GM21360 (cell line): ENCODE data around the gene GPNMB.
A peak's percentile ranks its signal among the peaks of the same experiment; 100 is the strongest.

ENCODE experiments used
- ATAC-seq: cut with Tn5 transposase; IDR thresholded peaks from one replicate; pipeline ENCODE4 v1.9.1; 2021; ENCODE audit warnings: mild to moderate bottlenecking, moderate library complexity; ENCODE audit not compliant: unreplicated experiment

GPNMB gene

DNA sequence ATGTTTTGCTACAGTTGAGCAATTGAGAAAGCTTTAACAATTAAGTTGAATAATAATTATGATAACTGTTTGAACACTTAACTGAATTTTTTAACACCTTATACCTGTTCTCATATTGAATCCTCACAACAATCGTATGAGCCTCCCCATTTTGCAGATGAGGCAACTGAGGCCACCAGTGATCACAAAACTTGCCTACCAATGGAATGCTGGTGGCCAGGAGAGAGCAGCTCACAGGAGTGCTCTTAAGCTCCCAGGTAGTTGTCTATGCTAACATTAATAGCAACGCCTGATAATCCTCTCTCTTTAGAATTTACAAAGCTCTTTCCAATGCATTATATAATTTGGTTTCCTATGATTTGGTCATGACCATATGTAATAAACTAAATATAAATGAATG is 21.6 kb downstream of the GPNMB start:
- no peak for ATAC-seq

DNA sequence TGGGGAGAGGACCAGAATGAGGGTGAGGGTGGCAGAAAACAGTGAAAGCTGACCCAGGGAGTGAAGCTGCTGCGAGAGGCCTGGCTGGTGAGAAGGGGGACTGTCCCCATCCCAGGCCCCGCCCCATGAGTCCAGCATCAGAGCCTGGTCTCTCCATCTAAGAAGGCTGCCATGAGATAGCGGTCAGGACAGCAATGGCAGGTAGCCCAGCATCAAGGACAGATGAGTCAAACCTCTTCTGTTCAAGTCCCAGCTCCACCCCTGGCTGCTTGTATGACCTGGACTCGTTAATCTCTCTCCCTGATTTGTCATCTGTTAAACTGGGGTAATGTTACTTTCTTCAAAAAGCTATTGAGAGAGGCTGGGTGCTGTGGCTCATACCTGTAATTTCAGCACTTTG is 22.2 kb downstream of the GPNMB start:
- ATAC-seq, result no peak

DNA sequence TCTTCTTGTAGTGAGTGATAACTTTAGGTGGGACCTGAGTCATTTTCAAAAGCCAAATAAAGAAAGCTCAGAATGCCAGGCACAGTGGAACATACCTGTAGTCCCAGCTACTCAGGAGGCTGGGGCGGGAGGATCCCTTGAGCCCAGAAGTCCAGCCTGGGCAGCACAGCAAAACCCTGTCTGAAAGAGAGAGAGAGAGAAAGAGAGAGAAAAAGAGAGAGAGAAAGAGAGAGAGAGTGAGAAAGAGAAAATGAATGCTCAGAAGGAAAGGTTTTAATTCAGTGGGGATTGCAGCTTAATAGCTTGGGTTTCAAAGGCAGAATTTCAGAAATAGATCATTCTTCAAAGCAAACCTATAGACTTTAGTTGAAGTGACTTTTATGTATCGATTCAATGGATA is 25.7 kb downstream of the GPNMB start:
- ATAC-seq, result no peak

DNA sequence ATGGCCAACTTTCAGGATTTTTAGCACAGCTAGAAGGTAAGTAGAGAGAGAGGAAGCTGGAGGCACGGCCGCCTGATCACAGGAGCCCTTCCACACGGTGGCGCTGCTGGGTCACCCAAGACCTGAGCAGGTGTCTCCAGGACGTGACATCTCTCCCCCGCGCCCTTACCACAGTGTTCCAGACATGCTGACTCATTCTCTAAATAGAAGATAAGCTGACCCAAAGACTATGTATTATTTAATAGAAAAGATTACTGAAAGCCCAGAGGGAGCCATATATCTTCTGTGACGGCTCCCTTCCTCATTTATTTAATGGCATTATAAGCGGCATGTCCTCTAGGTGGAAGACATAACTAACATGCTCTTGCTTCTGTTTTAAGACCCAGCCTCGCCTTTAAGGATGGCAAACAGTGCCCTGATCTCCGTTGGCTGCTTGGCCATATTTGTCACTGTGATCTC is 26.6 kb downstream of the GPNMB start:
- peak; percentile 89 for ATAC-seq

DNA sequence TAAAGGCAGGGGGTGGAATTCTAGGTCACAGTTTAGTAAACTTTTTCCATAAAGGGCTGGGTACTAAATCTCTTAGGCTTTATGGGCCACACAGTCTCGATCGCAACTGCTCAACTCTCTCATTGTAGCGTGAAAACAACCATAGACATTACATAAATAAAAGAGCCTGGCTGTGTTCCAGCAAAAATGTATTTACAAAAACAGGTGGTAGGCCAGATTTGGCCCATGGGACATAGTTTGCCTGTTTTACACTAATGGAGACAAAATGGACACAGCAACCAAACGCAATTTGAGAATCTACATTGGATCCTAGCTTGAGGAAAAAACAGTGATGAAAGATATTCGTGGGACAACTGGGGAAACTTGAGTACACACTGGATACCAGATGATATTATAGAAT is 29.3 kb downstream of the GPNMB start:
- ATAC-seq, result no peak

DNA sequence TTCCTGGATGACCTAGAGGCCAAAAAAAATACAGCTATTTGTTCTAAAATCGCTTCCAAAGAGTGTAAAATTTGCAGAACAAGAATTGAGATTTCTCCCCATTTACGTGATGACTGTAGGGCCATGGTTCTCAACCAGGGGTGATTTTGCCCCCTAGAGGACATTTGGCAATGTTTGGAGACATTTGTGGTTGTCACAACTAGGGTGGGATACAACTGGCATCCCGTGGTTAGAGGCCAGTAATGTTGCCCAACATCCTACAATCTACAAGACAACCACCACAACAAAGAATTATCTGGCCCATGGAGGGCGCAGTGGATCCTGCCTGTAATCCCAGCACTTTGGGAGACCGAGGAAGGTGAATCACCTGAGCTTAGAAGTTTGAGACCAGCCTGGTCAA is 29.8 kb downstream of the GPNMB start:
- no peak for ATAC-seq

DNA sequence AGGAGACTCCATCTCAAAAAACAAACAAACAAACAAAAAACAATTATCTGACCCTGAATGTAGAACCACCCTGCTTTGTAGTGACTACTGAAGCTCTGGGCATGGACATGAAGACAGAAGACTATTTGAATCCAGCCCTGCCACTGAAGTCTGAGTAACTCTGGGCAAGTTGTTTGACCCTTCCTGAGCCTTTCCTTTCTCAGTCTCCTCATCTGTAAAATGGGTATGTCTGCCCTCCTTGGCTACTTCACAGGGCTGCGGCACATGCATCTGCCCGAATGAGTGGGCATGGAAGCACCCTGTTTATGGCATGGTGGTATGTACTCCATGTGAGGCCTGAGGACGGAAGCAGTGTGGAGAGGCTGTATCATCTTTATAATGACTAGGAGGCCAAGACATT is 30.4 kb downstream of the GPNMB start:
- no peak for ATAC-seq

DNA sequence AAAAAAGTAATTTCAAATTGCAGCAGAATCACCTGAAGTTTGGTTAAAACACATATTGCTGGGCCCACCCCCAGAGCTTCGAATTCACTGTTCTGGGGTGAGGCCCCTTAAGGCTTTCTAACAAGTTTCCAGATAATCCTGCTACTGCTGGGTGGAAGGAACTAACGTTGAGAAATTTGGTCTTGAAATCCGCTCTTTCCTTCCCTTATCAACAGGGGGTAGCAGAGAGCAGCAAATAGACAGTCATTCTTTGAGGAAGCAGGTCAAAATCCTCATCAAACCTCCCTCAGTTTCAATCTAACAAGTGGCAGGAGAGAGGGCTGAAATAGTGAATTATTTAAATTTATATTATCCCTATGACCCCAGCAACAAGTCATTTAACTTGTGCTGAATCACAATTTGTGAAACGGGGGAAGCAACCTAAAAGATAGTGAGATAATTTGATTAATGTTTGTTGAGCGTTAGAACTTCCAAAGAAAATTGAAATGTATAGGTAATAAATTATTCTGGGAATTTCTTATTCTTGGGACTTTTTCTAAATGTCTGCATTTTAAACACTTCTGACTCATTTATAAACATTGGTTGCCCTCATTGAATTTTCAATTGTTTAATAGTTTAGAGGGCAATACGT is 30.9 kb downstream of the GPNMB start:
- no peak for ATAC-seq

DNA sequence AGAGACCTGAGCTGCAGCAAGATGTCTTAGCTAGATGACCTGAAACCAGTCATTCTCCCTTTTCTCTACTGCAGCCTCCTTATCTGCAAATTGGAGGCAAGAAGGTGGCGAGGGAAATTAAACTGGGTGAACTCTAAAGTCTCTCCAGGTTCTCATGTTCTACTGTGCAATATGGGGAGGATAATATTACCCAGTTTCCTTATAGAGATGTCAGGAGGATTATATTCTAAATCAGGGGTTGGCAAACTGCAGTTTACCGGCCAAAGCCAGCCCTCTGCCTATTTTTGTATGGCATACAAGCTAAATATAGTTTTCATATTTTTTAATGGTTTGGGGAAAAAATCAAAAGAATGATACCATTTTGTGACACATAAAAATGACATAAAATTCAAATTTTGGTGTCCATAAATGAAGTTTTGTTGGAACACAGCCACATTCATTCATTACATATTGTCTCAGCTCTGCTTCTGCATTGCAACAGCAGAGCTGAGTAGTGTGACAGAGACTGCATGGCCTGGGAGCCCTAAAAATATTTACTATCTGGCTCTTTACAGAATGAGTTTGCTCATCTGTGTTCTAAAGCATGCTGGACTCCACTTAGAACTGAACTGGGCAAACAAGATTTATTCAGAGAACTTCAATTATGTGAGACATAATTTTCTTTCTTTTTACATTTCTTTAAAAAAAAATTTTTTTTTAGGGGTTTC is 33.4 kb downstream of the GPNMB start:
- no peak for ATAC-seq

DNA sequence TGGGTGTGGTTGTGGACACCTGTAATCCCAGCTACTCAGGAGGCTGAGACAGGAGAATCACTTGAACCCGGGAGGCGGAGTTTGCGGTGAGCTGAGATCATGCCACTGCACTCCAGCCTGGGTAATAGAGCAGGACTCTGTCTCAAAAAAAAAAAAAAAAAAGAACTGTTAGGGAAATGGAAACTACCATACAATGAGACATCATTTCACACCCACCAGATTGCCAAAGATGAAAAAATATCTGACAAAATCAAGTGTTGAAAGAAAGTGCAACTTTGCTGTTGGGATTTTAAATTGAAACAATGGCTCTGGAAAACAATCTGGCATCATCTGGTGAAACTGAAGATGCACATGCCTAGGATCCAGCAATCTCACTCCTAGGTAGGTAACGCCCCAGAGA is 36.5 kb downstream of the GPNMB start:
- ATAC-seq, result no peak

DNA sequence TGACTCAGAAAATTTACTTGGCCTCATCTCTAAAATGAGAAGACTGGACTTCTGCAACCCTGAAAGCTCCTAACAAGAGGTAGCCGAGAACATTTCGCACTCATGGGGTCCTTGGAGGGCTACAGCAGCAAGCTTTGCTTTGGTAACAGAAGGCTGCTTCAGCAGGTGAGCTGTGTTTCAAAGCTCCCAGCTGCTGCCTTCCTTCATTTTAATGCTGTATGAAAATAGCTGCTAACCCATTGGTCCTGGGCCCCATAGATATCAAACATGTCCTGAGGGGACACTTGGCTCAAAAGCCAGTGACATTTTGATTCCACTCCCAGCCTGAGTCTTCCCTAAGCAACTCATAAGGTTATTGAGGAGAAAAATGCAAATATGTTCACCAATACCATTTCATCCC is 38.3 kb downstream of the GPNMB start:
- no peak for ATAC-seq

DNA sequence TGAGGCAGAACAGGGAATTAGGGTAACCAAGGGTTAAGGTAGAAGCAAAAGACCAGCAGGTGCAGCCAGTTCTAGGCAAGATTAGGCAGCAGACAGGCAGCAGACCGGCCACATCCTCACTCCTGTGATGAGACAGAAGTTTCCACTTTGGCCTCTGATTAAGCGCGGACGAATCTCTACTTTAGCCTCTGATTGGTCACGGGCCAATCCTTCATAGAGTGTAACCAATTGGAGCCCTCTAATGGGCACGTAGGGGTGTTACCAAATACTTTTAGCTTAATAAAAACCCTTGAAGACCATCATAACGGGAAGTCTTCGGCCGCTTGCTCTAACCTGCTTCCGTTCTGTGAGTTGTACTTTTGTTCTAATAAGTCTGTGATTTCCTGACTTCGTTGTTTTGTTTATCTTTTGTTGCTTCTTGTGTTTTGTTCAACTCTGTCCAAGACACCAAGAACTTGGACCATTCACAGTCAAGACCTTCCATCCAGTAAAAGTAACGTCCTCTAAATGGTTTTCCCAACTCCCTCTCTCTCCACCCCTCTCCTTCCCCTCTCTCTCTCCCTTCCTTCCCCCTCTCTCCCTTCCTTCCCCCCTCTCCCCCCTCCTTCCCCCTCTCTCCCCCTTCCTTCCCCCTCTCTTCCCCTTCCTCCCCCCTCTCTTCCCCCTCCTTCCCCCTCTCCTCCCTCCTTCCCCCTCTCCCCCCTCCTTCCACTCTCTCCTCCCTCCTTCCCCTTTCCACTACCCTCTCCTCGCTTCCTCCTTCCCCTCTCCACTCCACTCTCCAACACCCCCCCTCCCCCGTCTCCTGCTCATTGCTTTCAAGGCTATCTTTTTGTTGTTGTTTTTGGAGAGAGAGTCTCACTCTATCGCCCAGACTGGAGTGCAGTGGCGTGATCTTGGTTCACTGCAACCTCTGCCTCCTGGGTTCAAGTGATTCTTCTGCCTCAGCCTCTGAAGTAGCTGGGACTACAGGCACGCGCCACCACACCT is 39.4 kb downstream of the GPNMB start:
- ATAC-seq, result no peak

DNA sequence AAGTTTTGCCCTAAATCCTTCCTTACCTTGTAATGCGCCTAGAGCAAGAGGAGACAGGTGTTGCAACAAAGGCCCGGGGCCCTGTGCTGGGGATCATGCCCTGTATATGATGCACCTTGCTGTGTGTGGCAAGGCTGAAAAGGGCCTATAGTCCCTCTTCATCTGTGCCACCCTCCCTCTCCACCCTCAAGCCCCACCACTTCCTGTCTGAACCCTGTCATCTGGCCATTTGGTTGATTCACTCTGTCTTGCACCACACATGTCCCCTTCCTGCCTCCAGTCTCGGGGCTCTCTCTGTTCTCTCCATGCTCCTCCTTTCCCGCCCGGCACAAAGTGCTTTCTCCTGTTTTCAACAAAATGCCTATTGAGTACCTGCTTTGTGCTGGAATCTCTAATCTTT is 41.0 kb downstream of the GPNMB start:
- no peak for ATAC-seq

DNA sequence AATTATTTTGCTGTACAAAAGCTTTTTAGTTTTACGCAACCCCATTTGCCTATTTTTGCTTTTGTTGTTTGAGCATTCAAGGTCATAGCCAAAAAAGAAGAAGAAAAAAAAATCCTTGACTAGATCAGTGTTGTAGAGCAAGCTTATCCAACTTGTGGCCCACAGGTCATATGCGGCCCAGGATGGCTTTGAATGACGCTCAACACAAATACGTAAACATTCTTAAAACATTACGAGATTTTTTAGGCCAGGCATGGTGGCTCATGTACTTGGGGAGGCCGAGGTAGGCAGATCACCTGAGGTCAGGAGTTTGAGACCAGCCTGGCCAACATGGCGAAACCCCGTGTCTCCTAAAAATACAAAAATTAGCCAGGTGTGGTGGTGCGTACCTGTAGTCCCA is 44.4 kb downstream of the GPNMB start:
- no peak for ATAC-seq

DNA sequence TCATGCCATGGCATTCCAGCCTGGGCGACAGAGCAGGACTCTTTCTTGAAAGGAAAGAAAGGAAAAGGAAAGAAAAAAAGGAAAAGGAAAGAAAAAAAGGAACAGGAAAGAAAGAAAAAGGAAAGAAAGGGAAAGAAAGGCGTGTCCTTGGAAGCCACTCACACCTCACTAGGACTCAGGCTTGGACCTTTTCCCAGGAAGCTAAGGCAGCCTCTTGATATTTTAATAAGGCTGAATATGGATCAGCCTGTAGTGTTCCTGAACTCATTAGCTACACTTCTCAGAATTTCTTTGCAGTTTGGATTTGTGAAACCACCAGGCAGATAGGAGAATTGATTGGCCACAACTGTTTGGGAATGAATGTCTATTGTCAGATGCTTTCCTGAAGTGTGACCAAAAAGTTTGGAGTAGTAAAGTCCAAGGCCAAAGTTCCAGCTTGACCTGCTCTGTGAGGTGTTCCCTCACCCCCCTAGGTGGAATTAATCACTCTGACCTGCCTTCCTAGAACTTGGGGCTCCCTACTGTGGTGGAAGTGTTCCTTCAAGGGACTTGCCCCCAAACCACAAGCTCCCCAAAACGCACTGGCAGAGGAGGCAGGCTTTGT is 45.5 kb downstream of the GPNMB start:
- no peak for ATAC-seq

DNA sequence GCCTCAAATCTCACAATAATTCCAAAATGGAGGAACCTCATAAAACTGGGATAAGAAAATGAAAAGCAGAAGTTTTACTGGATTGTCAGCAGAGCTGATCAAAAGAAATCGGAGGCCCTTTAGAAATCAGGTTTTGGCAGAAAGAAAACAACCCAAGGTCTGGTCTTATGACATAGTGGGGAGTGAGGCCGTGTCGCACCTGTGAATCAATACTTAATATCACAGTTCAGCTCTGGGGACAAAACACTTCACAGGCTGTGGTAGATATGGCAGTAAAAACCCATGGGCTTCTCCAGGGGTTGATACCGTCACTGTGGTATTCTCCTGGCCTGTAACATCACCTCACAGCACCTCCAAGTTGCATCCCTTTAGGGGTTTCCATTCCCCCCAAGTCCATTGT is 46.0 kb downstream of the GPNMB start:
- no peak for ATAC-seq

DNA sequence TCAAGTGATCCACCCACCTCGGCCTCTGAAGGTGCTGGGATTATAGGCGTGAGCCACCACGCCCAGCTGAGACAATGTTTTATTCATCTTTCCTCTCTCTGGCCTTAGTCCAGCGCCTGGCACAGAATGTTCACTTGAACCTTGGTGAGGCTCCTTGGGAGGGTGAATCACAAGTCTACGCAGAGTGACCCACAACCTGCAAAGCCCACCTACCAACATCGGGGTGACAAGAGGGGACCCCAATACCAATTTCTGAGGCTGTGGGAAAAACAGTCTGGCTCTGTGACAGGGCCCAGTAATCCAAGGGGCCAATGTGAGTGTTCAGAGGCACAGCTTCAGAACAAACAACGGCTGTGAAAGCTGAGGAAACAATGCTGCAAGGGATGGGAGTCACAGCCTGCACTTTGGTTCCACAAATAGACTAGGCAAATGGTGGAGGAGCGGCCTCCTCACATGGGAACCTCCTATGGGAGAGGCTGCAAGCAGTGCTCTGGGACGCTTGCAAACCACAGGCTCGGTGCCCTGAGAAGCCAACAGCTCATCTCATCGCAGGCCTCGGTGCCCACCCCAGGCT is 47.0 kb downstream of the GPNMB start:
- no peak for ATAC-seq

DNA sequence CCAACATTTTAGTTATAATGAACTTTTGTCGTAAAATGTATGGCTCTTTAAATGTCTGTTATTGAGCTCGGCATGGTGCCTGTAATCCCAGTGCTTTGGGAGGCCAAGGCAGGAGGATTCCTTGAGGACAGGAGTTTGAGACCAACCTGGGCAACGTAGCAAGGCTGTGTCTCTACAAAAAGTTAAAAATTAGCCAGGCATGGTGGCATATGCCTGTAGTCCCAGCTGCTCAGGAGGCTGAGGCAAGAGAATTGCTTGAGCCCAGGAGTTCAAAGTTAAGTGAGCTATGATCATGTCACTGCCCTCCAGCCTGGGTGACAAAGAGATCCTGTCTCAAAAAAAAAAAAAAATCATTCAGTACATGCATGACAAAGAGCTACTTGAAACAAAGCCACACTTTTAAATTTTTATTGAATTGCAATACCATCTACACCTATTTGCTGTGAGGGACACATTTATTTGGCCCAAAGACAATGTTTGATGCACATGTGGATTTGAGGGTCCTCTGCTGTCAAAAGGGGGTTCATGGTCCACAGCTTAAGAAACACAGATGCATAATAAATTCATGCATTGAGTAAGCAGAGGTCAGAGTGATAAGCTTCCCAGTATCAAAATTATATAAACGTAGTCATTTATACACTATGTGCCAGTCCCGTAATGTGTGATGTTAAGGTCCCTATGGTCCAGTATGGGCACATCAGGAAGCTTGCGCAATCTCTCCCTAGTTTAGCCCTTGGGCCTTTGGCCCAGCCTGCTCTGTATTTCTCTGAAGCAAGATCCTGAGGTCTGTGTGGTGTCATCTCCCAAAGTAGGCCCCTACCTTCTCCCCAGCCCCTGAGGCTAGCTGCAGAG is 48.2 kb downstream of the GPNMB start:
- no peak for ATAC-seq

DNA sequence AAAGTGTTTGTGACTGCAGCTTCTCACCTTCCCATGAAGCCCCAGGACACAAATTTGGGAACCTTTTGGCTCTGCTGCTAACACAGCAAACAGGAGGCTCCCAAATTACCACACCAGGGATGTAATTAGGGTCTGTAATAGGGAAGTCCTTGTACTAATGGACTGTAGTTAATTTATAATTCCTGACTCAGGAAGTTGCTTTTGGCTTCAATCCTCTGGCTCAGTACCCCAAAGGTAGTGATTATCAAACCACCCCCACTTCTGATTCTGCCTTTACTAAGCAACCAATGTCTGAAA is 48.8 kb downstream of the GPNMB start:
- ATAC-seq, result no peak
